Prostate gland (tissue), 2 donors: ENCODE data around the gene CLIC3. TPM values are rescaled to one million over a fixed set of nuclear protein-coding genes. Genes with fewer than 3 reads are reported as not detected.

Experiments used
- DNase-seq: peaks from one replicate; pipeline ENCODE4 v3.0.0-alpha.2; 2019; ENCODE audit warnings: low spot score
- H3K27ac ChIP-seq, 2 donors: fragments of 200-600 bp; sonication (generic); 2 replicates each; pipeline ENCODE4 v1.5.1; 2017 to 2019
- H3K27me3 ChIP-seq: fragments of 200-600 bp; sonication (generic); replicated peaks from 2 replicates; pipeline ENCODE4 v1.5.1; 2019; ENCODE audit not compliant: insufficient read depth
- H3K36me3 ChIP-seq, 2 donors: fragments of 200-600 bp; sonication (generic); 1 replicate in 1 of 2; 2 replicates in 1 of 2; pipeline versions ENCODE4 v1.5.1 to v1.8.1; 2017 to 2019
- H3K4me1 ChIP-seq: fragments of 200-600 bp; sonication (generic); replicated peaks from 2 replicates; pipeline ENCODE4 v1.5.1; 2019
- H3K4me3 ChIP-seq, 2 donors: fragments of 200-600 bp; sonication (generic); 2 replicates each; pipeline ENCODE4 v1.5.1; 2017 to 2019
- H3K9me3 ChIP-seq: fragments of 200-600 bp; sonication (generic); 2 replicates; pipeline ENCODE4 v1.5.1; 2017
- CTCF ChIP-seq, 4 experiments: fragments of 200-600 bp in 2 of 4; fragments of 450-650 bp in 2 of 4; sonication (generic) in 2 of 4; IDR thresholded peaks; 1 replicate in 3 of 4; 2 replicates in 1 of 4; pipeline ENCODE4 v1.5.1; 2016 to 2019; ENCODE audit warnings: antibody characterized with exemption in 4 of 4, mild to moderate bottlenecking in 2 of 4, moderate library complexity in 2 of 4
- POLR2A ChIP-seq: fragments of 450-650 bp; IDR thresholded peaks from one replicate; pipeline ENCODE4 v1.6.1; 2016; ENCODE audit warnings: antibody characterized with exemption, mild to moderate bottlenecking
- POLR2AphosphoS5 ChIP-seq: sonication (generic); formaldehyde crosslinking; IDR thresholded peaks from one replicate; pipeline ENCODE4 v1.6.1; 2017; ENCODE audit warnings: antibody characterized with exemption
- WGBS: methylation state at CpG from one replicate; pipeline ENCODE4 v1.1.5; 2018; 5-methylcytosine and 5-hydroxymethylcytosine counted together
- intact Hi-C: fragments of 100-400 bp; cut with DNase I; formaldehyde crosslinking; loops from one replicate; pipeline ENCODE4 v1.14.2; 2022
- total RNA-seq, 2 donors: library from RNA; depleted of rRNA; stranded (reverse); fragments of >200 nt; gene quantifications; one replicate each; pipeline ENCODE4 v1.1.0, GENCODE V29; 2016

Gene CLIC3
- total RNA-seq, 2 donors from 2014 or later: 4.2 to 6.7 TPM

GRCh38 chr9:137023157-137023556 lies 26.8 kb upstream of the CLIC3 start:
- Histone ChIP-seq H3K36me3 (no peaks in the 10 kb centered on the region), H3K27ac (no peak overlapping the region), H3K9me3 (no peaks in the 10 kb centered on the region), H3K27me3 (no peaks in the 10 kb centered on the region), H3K4me3 (no peak overlapping the region), H3K4me1 (peaks cover 23% of the 10 kb centered on the region)
- no peak for DNase-seq
- TF ChIP-seq POLR2AphosphoS5: no peak
- no peak for TF ChIP-seq CTCF (IDR thresholded peaks at IDR 0.05)
- no peak for TF ChIP-seq POLR2A
- intact Hi-C loops: no loop called here
- 75% methylated on average over 7 of the region's 7 CpGs for WGBS

GRCh38 chr9:137022662-137023008 lies 26.3 kb upstream of the CLIC3 start:
- 92% methylated on average over 23 of the region's 23 CpGs for WGBS
- no peaks in the 10 kb centered on the region for H3K27me3 ChIP-seq
- TF ChIP-seq POLR2A: no peak
- no peak overlapping the region for H3K4me3 ChIP-seq
- no peak for DNase-seq
- H3K4me1 ChIP-seq: peaks cover 23% of the 10 kb centered on the region
- H3K9me3 ChIP-seq: no peaks in the 10 kb centered on the region
- no peaks in the 10 kb centered on the region for H3K36me3 ChIP-seq
- no peak overlapping the region for H3K27ac ChIP-seq
- intact Hi-C loops: no loop called here

GRCh38 chr9:137021979-137022661 lies 25.8 kb upstream of the CLIC3 start:
- WGBS: 61% methylated on average over 30 of the region's 30 CpGs
- TF ChIP-seq POLR2A (no peak), POLR2AphosphoS5 (no peak), CTCF (IDR thresholded peaks at IDR 0.05) (no peak)

GRCh38 chr9:137021568-137021978 lies 25.2 kb upstream of the CLIC3 start:
- TF ChIP-seq POLR2AphosphoS5 (no peak), POLR2A (no peak), CTCF (IDR thresholded peaks at IDR 0.05) (no peak)
- Histone ChIP-seq H3K27ac (no peak overlapping the region), H3K4me1 (peaks cover 12% of the 10 kb centered on the region), H3K36me3 (no peaks in the 10 kb centered on the region), H3K4me3 (no peak overlapping the region), H3K9me3 (no peaks in the 10 kb centered on the region), H3K27me3 (no peaks in the 10 kb centered on the region)
- 90% methylated on average over 3 of the region's 6 CpGs for WGBS
- intact Hi-C loops: no loop called here
- no peak for DNase-seq

More at GRCh38 chr9:137021979-137022661, 25.8 kb upstream of the CLIC3 start:
- H3K27me3 ChIP-seq: no peaks in the 10 kb centered on the region
- H3K9me3 ChIP-seq: no peaks in the 10 kb centered on the region
- DNase-seq: no peak
- H3K4me1 ChIP-seq: peaks cover 17% of the 10 kb centered on the region
- no peaks in the 10 kb centered on the region for H3K36me3 ChIP-seq
- no peak overlapping the region for H3K27ac ChIP-seq
- no peak overlapping the region for H3K4me3 ChIP-seq
- intact Hi-C loops: no loop called here

- no peak for DNase-seq
- Histone ChIP-seq H3K4me1 (peaks cover 6% of the 10 kb centered on the region), H3K27me3 (no peaks in the 10 kb centered on the region), H3K4me3 (no peak overlapping the region), H3K36me3 (no peaks in the 10 kb centered on the region), H3K27ac (no peak overlapping the region), H3K9me3 (no peaks in the 10 kb centered on the region)
- intact Hi-C loops: no loop called here
- no peak for TF ChIP-seq POLR2AphosphoS5
- no peak for TF ChIP-seq POLR2A
- TF ChIP-seq CTCF (IDR thresholded peaks at IDR 0.05): no peak
- 96% methylated on average over 9 of the region's 32 CpGs for WGBS
Observed at GRCh38 chr9:137020771-137021567, 24.6 kb upstream of the CLIC3 start.
